CD14-positive monocyte (primary cell): ENCODE measurements around the gene TACC2. TPM values are rescaled to one million over a fixed set of nuclear protein-coding genes. Genes with fewer than 3 reads are reported as not detected.

Experiments used
- DNase-seq, 3 donors: peaks; one replicate each; pipeline ENCODE4 v3.0.0-alpha.2; 2011 to 2022
- H2AFZ ChIP-seq: 2 replicates; pipeline ENCODE4 v1.6.0; 2012; ENCODE audit warnings: mild to moderate bottlenecking, low read depth, low read length, inconsistent platforms; ENCODE audit not compliant: insufficient read depth, poor library complexity, severe bottlenecking
- H3K27ac ChIP-seq, 2 donors: 1 replicate in 1 of 2; 2 replicates in 1 of 2; pipeline ENCODE4 v1.5.1; 2012 to 2013; ENCODE audit warnings: low read length in 2 of 2, control low read depth in 1 of 2, inconsistent platforms in 1 of 2, low read depth in 1 of 2, mild to moderate bottlenecking in 1 of 2
- H3K27me3 ChIP-seq, 2 donors: one replicate each; pipeline versions ENCODE4 v1.6.0 to v1.6.1; 2011 to 2013; ENCODE audit warnings: low read length in 2 of 2; ENCODE audit not compliant: control insufficient read depth in 2 of 2, insufficient read depth in 2 of 2
- H3K36me3 ChIP-seq, 2 donors: replicated peaks in 1 of 2; 1 replicate in 1 of 2; 2 replicates in 1 of 2; pipeline versions ENCODE4 v1.5.1 to v1.6.1; 2012 to 2013; ENCODE audit warnings: low read length in 2 of 2, control low read depth in 1 of 2, inconsistent platforms in 1 of 2, mild to moderate bottlenecking in 1 of 2; ENCODE audit not compliant: insufficient read depth in 2 of 2, control insufficient read depth in 1 of 2
- H3K4me1 ChIP-seq, 2 donors: 1 replicate in 1 of 2; 2 replicates in 1 of 2; pipeline versions ENCODE4 v1.5.1 to v1.6.1; 2012 to 2013; ENCODE audit warnings: low read length in 2 of 2, control low read depth in 1 of 2, inconsistent platforms in 1 of 2, mild to moderate bottlenecking in 1 of 2, moderate library complexity in 1 of 2; ENCODE audit not compliant: insufficient read depth in 2 of 2, control insufficient read depth in 1 of 2
- H3K4me2 ChIP-seq: replicated peaks from 2 replicates; pipeline ENCODE3; 2012; ENCODE audit warnings: low read length, moderate library complexity, mild to moderate bottlenecking; ENCODE audit not compliant: poor library complexity, severe bottlenecking; ENCODE audit errors: extremely low read depth
- H3K4me3 ChIP-seq, 3 experiments: fragments of 200-600 bp in 1 of 3; sonication (generic) in 1 of 3; replicated peaks in 1 of 3; 1 replicate in 2 of 3; 2 replicates in 1 of 3; pipeline ENCODE4 v1.5.1; 2011 to 2013; ENCODE audit warnings: low read length in 3 of 3, mild to moderate bottlenecking in 3 of 3, control low read depth in 2 of 3, low read depth in 2 of 3, inconsistent platforms in 1 of 3, moderate library complexity in 1 of 3
- H3K79me2 ChIP-seq: 2 replicates; pipeline ENCODE4 v1.6.0; 2012; ENCODE audit warnings: mild to moderate bottlenecking, control low read depth, inconsistent platforms, low read length, moderate library complexity; ENCODE audit not compliant: insufficient read depth
- H3K9ac ChIP-seq: 2 replicates; pipeline ENCODE4 v1.6.0; 2017; ENCODE audit warnings: low read length, mild to moderate bottlenecking; ENCODE audit not compliant: insufficient read depth, poor library complexity, severe bottlenecking
- H3K9me3 ChIP-seq, 2 donors: replicated peaks in 1 of 2; 1 replicate in 1 of 2; 2 replicates in 1 of 2; pipeline versions ENCODE4 v1.5.1 to v1.6.1; 2012 to 2013; ENCODE audit warnings: low read length in 2 of 2, control low read depth in 1 of 2; ENCODE audit not compliant: control insufficient read depth in 1 of 2, insufficient read depth in 1 of 2
- H4K20me1 ChIP-seq: 2 replicates; pipeline ENCODE4 v1.6.0; 2012; ENCODE audit warnings: mild to moderate bottlenecking, low read length, control low read depth, moderate library complexity; ENCODE audit not compliant: insufficient read depth
- H3K27ac Mint-ChIP-seq, 7 donors: one replicate each; pipeline ENCODE4 v1.8.0; 2020; ENCODE audit warnings: mild to moderate bottlenecking in 7 of 7, mixed read lengths in 7 of 7, moderate library complexity in 6 of 7, inconsistent platforms in 2 of 7
- H3K27me3 Mint-ChIP-seq, 3 donors: one replicate each; pipeline ENCODE4 v1.8.0; 2021 to 2022; ENCODE audit warnings: low read depth in 3 of 3, mild to moderate bottlenecking in 3 of 3, mixed read lengths in 3 of 3, moderate library complexity in 3 of 3, inconsistent platforms in 1 of 3
- H3K36me3 Mint-ChIP-seq, 2 donors: one replicate each; pipeline ENCODE4 v1.8.0; 2020; ENCODE audit warnings: mixed read lengths in 2 of 2, inconsistent platforms in 1 of 2, mild to moderate bottlenecking in 1 of 2
- H3K4me1 Mint-ChIP-seq: one replicate; pipeline ENCODE4 v1.8.0; 2020; ENCODE audit warnings: mild to moderate bottlenecking, mixed read lengths
- H3K4me3 Mint-ChIP-seq, 2 donors: one replicate each; pipeline ENCODE4 v1.8.0; 2020; ENCODE audit warnings: mild to moderate bottlenecking in 2 of 2, mixed read lengths in 2 of 2, moderate library complexity in 1 of 2
- H3K9me3 Mint-ChIP-seq, 7 donors: one replicate each; pipeline ENCODE4 v1.8.0; 2020 to 2022; ENCODE audit warnings: mixed read lengths in 7 of 7, mild to moderate bottlenecking in 6 of 7, moderate library complexity in 6 of 7, inconsistent platforms in 2 of 7
- CTCF ChIP-seq: fragments of 200-600 bp; IDR thresholded peaks from one replicate; pipeline ENCODE4 v1.8.0; 2022; ENCODE audit warnings: antibody characterized with exemption, mild to moderate bottlenecking
- WGBS: methylation state at CpG from one replicate; pipeline ENCODE4 v1.1.5; 2013; ENCODE audit warnings: missing lambda C conversion rate; ENCODE audit not compliant: insufficient coverage; 5-methylcytosine and 5-hydroxymethylcytosine counted together
- intact Hi-C, 2 donors: fragments of 100-400 bp; cut with micrococcal nuclease; formaldehyde crosslinking; loops; one replicate each; pipeline versions ENCODE4 v1.15.0 to v1.15.1; 2023
- polyA plus RNA-seq, 3 donors: library from polyadenylated mRNA; depleted of rRNA in 1 of 3; unstranded in 2 of 3; stranded (reverse) in 1 of 3; fragments of 300-500 nt in 2 of 3; fragments of >200 nt in 1 of 3; fragmentation: Illumina TruSeq in 2 of 3; gene quantifications; 1 replicate in 2 of 3; 2 replicates in 1 of 3; pipeline ENCODE4 v1.2.3, GENCODE V29; 2012 to 2021

TACC2 gene
- polyA plus RNA-seq, 3 donors, result 0.03 TPM; not detected in 2

DNA sequence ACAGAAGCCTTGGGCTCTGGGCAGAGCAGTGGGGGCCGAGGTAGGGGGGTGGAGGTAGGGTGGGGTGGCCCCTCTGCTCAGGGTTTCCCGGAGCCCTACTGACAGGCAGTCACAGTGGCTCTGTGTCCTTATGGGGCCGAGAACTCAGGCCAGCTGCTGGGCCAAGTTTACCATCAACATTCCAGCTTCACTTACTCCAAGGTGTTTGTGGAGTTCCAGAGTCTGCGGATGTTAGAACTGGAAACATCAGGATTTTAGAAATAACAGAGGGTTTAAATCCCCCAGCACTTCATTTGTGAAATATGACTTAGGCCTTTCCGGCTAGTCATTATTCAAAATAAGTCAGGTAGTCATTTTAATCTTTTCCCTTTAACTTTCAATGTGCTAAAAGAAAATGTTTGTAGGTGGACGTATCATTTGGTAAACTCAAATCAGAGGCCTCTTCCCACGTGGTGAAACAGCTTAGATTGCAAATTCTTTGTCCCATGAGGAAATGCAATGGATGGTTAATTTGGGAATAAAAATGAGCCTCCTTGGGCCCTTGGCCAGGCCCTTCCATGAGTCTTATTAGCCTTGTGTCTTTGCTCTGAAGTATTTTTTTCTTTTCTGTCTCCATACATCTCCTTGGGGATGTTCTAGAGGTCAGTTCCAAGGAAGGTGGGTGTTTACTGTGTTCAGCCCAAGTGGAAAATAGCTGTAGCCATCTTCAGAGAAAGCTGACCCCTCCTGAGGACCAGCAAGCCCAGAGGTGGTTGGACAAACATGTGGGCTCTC lies 182.5 kb downstream of the TACC2 start:
- Histone ChIP-seq H3K27ac (no peak overlapping the region), H3K27me3 (peaks cover 2 to 5% of the 10 kb centered on the region in 2 donors), H3K36me3 (no peaks in the 10 kb centered on the region), H3K9ac (no peak overlapping the region), H3K79me2 (no peaks in the 10 kb centered on the region), H3K4me1 (no peaks in the 10 kb centered on the region), H4K20me1 (no peaks in the 10 kb centered on the region), H2AFZ (no peak overlapping the region), H3K4me3 (no peak overlapping the region), H3K9me3 (no peaks in the 10 kb centered on the region), H3K4me2 (no peak overlapping the region)
- WGBS, result 83% methylated on average over 1 of the region's 7 CpGs
- DNase-seq, result no peak
- Mint-ChIP-seq H3K27ac (no peak overlapping the region), H3K36me3 (no peaks in the 10 kb centered on the region), H3K9me3 (peaks cover 0 to 4% (median 0%) of the 10 kb centered on the region in 7 donors), H3K27me3 (peaks cover 19 to 26% (median 24%) of the 10 kb centered on the region in 3 donors), H3K4me3 (no peak overlapping the region), H3K4me1 (no peaks in the 10 kb centered on the region)
- no peak for TF ChIP-seq CTCF
- intact Hi-C loops, result no loop called here

- no peaks in the 10 kb centered on the region for H3K4me1 Mint-ChIP-seq
- no peak overlapping the region for H3K4me3 ChIP-seq
- no peaks in the 10 kb centered on the region for H4K20me1 ChIP-seq
- 84% methylated on average over 9 of the region's 12 CpGs for WGBS
- no peak for TF ChIP-seq CTCF
- H3K4me3 Mint-ChIP-seq, result no peak overlapping the region
- H3K4me1 ChIP-seq, result no peaks in the 10 kb centered on the region
- H3K79me2 ChIP-seq, result no peaks in the 10 kb centered on the region
- H3K27ac ChIP-seq, result no peak overlapping the region
- no peaks in the 10 kb centered on the region for H3K36me3 Mint-ChIP-seq
- H3K36me3 ChIP-seq, result no peaks in the 10 kb centered on the region
- no peaks in the 10 kb centered on the region for H3K9me3 ChIP-seq
- H3K27ac Mint-ChIP-seq, result no peak overlapping the region
- no peak for DNase-seq
- H3K4me2 ChIP-seq, result no peak overlapping the region
- H3K27me3 ChIP-seq, result peaks cover 0 to 4% of the 10 kb centered on the region in 2 donors
- intact Hi-C loops, result no loop called here
- peaks cover 18 to 20% (median 20%) of the 10 kb centered on the region in 3 donors for H3K27me3 Mint-ChIP-seq
- H3K9me3 Mint-ChIP-seq, result peaks cover 0 to 4% (median 0%) of the 10 kb centered on the region in 7 donors
- H2AFZ ChIP-seq, result no peak overlapping the region
- H3K9ac ChIP-seq, result no peak overlapping the region
These were observed 183.5 kb downstream of the TACC2 start for GRCh38 chr10:122172361-122173008.
